CD4-positive, alpha-beta T cell treated with Interleukin-6 at 100 ng/mL for 8 hours (primary cell): ENCODE measurements around the gene SLC30A2.

Experiments
- DNase-seq: peaks from one replicate; pipeline ENCODE4 v3.0.0-alpha.2; 2020; ENCODE audit warnings: mixed read lengths, low spot score

SLC30A2 gene

GRCh38 chr1:26021647-26022403, 24.1 kb downstream of the SLC30A2 start, which contains the start of gene EXTL1:
EXTL1 (plus strand) TSS chr1:26021775; CDS start chr1:26022647, 872 bp downstream.
- DNase-seq = no peak

- no peak for DNase-seq
Observed at GRCh38 chr1:26020941-26021646, 24.8 kb downstream of the SLC30A2 start.

GRCh38 chr1:26020330-26020768, 25.6 kb downstream of the SLC30A2 start:
- DNase-seq = no peak

DNA sequence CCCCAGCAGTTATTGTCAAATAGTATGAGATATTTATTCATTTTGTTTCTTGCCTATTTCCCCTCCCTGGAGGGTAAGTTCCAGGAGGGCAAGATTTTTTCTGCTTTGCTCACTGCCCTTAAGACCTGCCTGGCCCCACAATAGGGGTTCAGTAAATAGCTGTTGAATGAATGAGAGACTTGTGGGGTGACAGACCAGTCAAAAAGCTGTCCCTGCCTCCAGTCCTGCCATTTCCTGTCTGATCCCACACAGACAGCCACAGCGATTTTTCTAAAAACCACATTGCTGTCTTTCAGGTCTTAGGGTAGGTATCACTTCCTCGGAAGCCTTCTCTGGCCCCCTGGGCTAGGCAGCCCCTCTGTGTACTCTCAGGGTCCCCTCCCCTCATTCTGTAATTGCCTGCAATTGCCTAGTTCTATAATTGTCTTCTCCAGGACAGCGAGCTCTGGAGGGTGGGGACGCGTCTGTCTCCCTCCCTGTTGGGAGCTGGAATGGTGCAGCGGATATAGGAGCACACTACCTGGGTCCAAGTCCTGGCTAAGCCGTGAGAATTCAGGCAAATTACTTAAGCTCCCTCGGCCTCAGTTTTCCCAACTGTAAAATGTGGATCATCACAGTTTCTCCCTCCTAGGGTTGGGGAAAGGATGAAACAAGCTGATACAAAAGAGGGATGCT, 26.1 kb downstream of the SLC30A2 start:
- DNase-seq = no peak

- no peak for DNase-seq
Observed at GRCh38 chr1:26017606-26018005, 28.3 kb downstream of the SLC30A2 start.

DNA sequence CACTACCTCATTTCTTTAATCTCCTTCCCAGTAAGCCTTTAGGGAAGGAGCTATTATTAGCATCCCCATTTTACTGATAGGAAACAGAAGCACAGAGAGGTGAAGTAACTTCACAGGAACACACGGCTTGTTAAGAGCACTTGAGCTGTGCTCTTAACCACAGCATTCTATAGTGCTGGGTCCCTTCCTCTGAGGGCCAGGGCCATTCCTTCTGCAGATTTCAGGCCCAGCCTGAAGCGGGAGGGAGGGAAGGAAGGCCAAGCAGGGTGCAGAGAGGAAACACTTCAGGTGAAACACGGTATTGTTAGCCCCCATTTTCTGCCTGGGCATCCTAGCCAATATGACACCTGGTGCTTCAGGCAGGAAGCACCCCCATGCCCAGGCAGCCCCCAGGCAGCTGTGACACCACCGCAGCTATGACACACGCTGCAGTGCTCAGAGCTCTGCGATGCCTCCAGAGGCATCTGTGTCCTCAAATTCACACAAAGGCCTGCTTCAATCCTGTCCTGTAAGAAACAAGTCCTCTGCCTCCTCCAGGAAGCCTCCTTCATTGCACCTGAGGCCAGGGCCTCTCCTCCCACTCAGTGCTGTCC, 28.9 kb downstream of the SLC30A2 start:
- no peak for DNase-seq

DNA sequence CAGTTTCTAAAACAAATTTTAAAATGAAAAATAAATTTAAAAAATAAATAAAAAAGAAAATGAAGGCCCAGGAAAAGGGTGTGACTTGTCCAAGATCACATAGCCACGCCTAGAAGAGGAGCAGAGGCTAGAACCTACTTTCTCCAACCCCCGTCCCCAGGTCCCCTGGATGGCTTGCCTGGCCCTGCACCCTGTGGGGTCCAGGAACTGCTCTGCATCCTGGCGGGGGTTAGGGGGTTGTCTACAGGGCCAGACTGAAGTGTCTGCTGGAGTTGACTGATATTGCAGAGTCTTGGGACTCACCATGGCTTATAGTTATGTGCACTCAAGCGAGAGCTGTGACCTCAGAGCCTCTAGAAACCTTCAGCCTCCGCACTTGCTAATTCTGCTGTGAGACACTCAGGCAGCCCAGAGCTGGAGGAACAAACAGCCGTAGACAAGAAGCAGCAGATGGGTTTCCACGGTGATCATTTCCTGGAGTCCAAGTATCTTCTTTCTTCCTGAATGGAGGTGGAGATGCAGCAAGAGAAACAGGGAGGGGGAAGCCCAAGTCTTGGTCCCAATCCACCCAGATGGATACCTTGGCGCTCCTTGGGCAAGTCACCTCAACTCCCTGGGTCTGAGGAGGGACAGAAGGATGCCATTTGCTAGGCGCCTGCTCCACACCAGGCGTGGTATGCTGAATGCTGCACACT, 29.5 kb downstream of the SLC30A2 start:
- DNase-seq = no peak

DNA sequence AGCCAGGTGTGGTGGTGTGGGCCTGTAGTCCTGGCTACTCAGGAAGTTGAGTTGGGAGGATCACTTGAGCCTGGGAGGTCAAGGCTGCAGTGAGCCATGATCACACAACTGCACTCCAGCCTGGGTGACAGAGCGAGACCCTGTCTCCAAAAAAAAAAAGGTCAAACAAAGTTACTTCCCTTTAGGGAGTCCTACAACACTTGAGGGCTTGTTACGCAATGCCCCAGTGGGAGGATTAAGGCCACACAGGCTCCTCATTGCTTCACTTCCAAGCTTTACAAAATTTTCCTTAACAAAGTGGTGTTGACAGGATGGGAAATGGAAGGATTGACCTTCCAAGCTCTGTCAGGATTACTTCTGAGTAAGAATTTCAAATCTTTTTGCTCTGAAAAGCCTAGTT, 30.6 kb downstream of the SLC30A2 start:
- DNase-seq = no peak

DNA sequence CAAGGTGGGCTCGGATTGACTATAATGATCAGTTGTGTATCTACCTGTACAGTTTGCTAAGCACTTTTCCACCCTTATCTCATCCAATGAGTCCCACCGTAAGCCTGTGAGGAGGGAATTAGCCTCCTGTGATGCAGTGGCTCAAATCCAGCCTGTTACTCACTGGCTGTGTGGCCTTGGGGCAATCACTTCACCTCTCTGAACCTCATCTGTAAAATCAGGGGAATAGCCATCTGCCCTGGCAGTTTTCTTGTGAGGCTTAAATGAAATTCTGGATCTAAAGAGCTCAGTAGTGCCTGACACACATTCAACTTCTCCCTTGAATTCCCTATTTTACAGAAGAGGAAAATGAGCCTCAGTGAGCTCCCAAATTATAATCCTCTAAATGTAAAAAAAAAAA, 31.7 kb downstream of the SLC30A2 start:
- DNase-seq = no peak

DNA sequence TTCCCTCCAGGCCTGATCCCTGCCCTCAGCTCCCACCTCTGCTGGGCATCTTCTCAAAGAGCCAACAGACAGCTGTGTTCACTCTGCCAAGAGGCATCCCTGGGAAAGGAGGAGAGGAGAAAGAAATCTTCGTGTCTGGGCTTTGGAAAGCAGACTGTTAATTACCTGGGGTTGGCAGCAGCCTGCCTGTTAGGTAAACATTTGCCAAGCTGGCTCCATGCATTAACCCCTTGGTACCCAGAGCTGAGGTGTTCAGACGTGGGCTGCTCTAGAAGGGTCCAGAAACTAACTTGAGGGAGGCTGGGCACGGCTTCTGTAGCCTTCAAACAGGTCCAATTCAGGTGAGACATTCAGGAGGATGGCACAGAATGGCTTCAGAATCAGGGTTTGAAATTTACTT, 33.1 kb downstream of the SLC30A2 start:
- DNase-seq = no peak

DNA sequence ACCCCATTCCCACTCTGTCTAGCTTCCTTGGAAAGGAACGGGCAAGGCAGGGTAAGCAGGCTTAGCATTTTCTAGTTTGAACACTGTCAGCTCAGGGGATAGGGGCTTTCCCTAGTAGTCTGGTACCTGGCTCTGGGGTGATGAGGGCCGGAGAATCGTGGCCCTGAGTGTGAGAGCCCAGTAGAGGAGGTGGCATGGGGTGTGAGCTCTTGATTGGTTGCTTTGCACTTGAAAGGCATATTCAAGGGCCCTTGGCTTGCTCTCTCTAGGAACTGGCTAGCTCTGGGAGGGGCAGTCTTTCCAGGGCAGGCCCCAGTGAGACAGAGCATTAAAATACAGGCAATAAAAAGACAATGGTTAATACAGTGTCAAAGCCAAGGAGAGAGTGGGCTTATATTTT, 35.1 kb downstream of the SLC30A2 start:
- no peak for DNase-seq

DNA sequence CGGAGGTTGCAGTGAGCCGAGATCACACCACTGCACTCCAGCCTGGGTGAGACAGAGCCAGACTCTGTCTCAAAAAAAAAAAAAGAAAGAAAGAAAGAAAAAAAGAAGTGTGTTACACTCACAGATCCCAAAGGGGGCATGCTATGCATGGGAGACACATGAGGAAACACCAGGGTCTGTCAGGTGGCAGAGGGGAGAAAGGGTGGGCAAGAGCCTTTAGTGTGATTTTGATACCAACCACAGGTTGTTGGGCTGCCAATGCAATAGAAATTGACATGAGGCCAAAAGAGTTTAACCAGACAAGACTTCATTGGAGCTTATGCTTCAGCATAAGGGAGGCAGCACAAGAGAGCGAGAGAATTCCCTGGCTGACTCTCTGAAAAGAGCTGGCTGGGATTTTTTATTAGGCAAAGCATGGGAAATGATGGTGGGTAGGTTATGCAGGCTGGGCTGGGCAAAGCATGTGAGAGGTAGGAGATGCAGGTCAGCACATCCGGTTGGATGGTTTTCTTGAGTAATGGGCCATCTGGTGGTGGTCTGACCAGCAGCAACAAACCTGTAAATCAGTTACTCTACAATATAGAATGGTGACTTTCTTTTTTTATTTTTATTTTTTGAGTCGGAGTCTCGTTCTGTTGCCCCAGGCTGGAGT, 36.0 kb downstream of the SLC30A2 start:
- no peak for DNase-seq

- DNase-seq = no peak
Observed at GRCh38 chr1:26006710-26007109, 39.2 kb downstream of the SLC30A2 start.

DNA sequence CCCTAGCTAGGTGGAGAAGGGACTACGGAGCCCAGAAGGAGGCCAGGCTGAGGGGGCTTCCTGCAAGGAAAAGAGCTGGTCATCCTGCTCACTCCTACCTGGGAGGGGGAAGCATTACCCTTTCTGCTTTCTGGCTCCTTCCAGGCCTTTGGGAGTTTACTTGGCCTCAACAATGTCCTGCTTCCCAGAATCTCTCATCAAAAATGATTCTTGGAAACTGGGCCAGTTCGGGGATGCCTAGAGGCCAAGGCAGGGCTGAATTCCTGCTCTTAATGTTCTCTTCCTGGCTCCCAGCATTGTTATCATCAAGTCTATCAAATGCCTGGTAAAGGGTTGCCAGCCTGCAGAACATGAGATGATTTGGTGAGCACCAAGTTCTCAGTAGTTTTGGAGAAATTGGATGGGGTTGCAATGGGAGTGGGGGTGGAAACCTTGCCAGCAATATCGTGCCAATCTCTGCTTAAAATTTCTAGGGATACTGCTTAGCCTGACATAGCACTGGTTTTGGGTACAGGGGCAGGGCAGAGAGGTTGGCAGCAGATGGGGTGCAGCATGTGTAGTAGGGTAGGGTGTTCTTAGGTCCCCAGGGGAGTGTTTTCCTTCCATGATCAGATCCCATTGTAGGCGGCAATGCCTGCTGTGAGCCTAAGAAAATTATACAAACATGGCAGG, 40.3 kb downstream of the SLC30A2 start:
- DNase-seq = no peak

- DNase-seq = no peak
Observed at GRCh38 chr1:26003756-26004155, 42.2 kb downstream of the SLC30A2 start.

DNA sequence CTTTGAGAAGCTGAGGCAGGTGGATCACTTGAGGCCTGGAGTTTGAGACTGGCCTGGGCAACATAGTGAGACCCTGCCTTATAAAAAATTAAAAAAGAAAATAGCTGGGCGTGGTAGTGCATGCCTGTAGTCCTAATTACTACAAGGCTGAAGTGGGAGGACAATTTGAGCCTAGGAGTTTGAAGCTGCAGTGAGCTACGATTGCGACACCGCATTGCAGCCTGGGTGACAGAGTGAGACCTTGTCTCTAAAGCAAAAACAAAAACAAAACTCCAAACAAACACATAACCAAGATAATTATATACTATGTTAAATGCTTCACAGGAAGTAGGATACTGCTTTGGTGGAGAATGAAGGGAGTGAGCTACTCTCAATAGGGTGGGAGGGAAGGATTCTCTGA, 42.7 kb downstream of the SLC30A2 start:
- DNase-seq = no peak

DNA sequence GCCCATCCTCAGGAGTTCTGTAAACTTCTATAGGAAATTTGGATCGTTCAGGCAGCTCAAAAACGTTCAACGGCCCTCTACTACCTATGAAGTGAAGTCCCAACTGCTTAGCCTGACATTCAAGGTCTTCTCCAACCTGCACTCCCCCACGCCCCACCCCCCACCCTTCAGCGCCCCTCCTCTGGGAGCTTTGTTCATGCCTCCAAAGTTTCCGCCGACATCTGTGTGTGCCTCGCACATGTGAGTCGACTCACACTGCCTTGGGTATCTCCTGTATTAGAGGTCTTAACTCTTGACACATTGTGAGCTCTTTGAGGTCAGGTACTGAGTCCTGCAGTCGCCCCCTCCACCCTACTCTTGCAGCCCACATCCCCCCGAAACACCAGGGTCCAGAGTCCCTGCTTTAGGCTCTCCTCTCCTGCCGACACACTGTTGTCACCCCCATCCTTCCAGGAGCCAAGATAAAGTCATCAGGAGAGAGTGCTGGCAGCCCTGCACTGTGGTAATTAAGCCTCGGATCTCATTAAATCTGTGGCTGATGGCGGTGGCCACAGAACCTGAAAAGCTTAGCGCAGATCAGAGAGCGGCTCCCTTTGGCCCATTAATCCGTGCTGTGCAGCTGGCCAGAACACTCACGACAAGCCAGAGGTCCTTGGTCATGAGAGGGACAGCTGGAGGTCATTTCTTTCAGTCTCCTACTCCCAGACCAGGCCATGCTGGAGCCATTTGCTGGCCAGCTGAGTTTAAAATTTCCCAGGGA, 46.7 kb downstream of the SLC30A2 start:
- no peak for DNase-seq

GRCh38 chr1:25997828-25998761, 47.8 kb downstream of the SLC30A2 start, which contains the start of gene PAFAH2:
PAFAH2 (minus strand) TSS chr1:25998063; CDS start chr1:25990816, 7,247 bp downstream.
- DNase-seq = peak; percentile 98
